Left forelimb (tissue), 1 donor: ENCODE results near the gene ANTXR2.

Source experiments
- DNase-seq: peaks from one replicate; pipeline ENCODE4 v3.0.0-alpha.2; 2018; ENCODE audit warnings: low spot score

The ANTXR2 gene

DNA sequence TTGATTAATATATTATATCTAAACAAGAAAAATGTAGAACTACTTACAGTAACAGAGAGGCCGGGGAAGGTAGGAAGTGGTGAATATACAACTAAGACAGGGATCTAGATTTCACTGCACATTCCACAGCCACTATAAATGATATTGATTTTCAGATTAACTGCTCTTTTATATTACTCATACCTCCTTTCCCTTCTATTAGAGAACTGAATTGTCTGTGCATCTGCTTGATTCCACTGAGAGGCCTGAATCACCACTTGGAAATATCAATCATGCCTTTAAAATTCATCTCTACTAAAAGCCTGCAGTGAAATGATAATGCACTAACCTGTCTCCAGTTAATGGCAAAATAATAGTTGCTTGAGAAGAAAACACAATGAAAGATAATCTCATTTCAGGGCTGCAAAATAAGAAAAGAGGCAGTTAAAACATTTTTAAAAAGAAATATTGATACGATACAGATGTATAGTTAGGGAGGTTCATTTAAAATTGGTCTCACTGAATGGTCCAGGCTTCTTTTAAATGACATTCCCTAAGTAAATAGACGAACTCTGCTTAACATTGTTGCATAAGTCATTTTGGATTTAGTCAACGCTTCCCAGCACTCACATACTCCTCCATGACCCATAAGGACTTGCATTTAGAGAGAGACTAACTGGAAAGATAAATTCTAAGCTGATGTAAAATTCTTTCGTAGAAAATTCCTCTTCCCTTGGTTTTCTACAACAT lies 3.8 kb downstream of the ANTXR2 start:
- DNase-seq, result no peak

DNA sequence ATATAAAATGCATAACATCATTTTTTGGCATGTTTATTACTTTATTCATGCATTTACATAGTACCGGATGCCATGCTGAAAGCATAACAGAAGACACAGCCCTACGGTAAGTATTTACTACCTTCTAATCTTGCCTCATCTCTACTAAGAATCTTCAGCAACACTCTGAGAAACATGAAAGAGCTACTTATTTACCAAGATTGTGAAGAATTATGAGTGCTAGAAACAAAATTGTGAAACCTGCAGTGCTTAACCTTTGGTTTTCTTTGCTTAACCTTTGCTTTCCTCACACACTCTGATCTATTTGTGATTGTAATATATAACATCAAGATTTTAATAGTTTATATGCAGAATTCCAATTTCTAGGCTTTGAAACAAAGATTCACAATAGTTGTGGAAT lies 7.4 kb downstream of the ANTXR2 start:
- DNase-seq, result no peak

- no peak for DNase-seq
Observed at GRCh38 chr4:80062527-80062926, 10.5 kb downstream of the ANTXR2 start.

DNA sequence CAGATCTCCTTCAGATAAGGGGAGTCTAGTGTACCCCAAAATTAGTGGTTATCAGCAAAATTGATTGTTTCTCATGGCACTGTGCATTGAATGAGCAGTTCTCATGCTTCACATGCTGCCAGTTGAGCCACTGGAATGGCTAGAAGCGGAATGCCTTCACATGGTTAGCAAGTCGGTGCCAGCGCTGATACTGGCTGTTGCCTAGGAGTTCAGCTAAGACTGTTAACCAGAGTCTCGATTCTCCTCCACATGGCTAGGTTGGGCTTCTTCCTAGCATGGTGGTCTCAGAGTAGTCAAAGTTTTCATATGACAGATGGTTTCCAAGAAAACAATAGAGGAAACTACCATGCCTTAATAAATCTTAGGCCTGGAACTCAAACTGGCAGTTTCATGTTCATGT lies 12.2 kb downstream of the ANTXR2 start:
- no peak for DNase-seq

DNA sequence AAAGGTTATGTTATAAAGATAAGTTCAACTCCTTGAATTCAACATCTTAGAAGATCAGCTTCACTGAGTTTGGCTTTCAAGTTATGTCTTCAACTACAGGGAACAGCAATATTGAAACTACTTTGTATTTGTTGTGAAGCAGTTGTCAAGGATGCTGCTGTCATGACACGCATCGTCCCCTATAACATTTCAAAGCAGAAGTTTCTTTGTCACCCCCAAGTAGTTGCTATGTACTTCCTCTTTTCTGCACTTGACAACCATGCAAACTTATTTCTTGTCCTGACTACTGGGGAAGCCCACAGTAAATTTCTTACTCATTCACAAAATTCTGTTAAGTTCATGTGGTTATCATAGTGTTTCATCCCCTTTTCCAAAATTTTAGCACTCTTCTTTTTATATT lies 14.3 kb downstream of the ANTXR2 start:
- no peak for DNase-seq

DNA sequence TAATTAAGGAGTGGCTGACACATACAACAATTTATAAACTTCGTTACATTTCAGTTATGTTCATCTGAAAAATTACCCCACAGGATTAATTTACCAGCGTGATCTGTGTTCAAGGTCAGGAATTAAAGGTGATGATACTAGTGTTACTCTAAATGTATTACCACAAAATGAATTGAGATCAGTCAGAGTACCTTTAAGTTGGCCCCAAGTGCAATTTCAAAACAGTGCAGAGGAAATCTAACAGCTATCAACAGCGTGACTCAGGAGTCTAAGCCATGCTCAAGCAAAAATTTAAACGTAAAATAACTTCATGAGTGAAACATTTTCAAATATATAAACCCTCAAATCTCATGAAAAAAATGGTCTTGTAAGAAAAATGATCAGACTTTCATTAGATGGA lies 18.7 kb downstream of the ANTXR2 start:
- no peak for DNase-seq

DNA sequence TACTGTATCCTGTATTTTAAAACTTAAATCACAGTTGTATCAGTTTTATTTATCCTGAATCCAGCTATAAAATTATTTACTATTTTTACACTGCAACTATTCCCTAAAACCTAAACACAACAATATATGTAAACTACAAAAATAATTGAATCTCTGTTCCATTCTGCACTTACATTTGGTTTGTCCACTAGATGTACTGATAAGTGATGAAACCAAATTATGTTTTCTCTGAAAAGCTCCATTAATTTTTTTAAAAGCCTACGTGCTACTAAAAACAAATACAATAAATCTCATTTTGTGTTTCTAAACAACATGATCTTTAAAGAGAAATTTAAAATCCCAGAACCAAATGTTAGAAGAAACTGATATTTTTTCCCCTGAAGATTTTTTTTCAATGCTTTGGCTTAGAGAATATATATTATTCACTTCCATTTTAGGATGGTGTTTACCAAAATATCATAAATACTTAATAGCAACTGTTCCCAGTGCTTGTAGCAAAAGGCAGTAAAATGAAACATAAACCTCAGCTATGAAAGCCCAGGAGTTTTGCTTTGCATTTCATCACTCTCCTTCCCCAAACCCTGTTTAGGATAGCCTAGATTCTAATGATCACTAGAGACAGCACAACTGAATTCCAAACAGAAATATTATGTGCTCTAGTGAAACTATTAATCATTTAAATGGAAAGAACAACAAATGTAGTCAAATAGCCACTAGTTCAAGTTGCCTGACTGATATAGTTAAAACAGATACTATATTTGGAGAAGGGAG lies 19.7 kb downstream of the ANTXR2 start:
- no peak for DNase-seq

- no peak for DNase-seq
Observed at GRCh38 chr4:80049813-80050534, 23.1 kb downstream of the ANTXR2 start.

GRCh38 chr4:80049402-80049801 lies 23.6 kb downstream of the ANTXR2 start:
- no peak for DNase-seq

GRCh38 chr4:80045786-80046185 lies 27.2 kb downstream of the ANTXR2 start:
- DNase-seq, result no peak

GRCh38 chr4:80043541-80043940 lies 29.5 kb downstream of the ANTXR2 start:
- no peak for DNase-seq

DNA sequence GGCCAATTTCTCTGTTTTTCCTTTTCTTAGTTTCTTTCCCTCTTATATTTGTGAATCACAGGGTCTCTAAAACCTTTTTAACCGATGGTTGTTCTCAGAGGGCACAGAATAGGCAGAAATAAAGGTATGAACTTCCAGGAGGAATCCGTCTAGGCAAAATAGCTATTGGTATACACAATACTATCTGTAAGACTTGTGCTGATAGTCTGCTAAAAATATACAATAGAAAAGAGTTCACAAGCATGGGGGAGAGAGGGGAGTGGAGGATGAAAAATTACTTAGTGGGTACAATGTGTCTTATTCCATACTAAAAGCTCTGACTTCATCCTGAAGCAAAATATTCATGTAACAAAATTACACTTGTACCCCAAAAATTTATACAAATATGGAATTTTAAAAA lies 30.2 kb downstream of the ANTXR2 start:
- DNase-seq, result no peak

DNA sequence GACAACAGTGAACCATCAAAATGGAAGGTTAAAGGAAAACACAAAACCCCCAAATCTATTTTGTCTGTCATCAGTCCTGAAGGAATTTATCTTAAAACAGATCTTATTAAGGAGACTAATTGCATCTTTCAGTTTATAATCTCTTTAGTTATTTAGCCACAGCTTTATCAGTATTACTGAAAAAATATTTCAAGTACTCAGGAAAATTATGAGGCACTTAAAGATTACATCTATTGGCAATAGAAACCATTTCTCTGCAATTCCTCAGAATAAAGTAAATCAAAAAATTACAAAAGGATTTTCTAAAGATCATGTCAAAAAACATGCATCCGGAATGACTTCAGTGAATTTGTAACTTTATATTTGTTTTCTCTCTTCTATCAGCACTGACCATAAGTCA lies 35.2 kb downstream of the ANTXR2 start:
- no peak for DNase-seq

DNA sequence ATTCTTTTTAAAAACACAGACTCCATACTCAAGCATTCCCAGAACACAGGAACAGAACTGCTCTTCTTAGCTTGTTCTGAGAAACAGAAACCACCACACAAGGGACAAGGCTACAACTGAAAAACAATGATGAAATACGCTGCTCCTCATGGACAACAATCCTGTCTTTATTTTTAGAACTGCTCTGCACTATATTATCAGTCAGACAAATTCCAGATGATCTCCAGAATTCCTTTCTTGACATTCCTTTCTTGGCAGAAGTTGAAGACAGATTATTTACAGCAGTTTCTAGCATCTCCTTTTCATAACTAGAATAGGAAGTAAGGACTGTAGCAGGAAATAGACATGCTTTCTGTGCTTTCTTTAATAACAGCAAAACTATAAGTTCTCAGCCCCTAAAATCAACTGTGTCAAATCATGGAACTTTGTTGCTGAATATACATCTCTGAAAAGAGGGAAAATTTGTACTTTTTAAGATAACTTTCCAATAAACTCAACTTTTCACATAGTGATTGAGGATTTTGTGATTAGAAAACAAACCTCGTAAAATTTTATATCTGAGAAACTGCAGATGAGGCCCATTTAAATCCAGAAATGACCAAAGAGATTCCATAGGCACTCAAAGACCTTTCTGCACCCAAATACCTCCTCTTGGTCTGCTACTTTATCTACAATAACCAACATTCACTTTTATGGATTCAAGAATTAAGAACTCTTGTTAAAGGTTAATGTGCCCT lies 35.9 kb downstream of the ANTXR2 start:
- no peak for DNase-seq

DNA sequence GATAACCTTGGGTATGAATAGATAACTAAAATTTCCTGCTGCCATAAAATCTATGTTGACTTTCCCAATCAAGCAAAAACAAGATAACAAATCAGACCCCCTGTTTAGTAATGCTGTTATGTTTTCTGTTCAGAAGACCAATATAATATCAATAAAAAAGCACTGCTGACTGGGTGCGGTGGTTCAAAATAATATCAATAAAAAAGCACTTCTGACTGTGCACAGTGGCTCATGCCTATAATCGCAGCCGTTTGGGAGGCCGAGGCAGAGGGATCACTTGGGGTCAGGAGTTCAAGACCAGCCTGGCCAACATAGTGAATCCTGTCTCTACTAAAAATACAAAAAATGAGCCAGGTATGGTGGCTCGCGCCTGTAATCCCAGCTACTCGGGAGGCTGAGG lies 36.7 kb downstream of the ANTXR2 start:
- no peak for DNase-seq

- DNase-seq, result no peak
Observed at GRCh38 chr4:80035336-80035735, 37.7 kb downstream of the ANTXR2 start.

DNA sequence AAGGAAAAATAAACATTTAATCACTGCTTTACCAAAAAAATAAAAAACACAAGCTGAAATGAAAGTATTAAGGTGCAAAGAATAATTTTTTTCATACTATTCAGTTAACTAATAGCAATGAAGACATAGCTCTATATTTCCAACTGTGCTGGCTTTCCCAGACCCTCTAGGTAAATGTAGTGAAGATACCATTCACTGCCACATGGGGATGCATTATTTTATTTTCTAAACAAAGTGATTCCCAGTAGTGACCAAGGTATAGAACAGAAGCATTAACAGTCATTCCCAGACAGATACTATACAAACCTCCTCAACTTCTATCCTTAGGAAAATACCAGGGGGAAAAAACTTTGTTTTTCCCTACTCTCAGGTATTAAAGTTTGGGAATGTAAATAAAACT lies 39.4 kb downstream of the ANTXR2 start:
- no peak for DNase-seq

GRCh38 chr4:80029364-80029763 lies 43.7 kb downstream of the ANTXR2 start:
- DNase-seq, result no peak

- DNase-seq, result no peak
Observed at GRCh38 chr4:80027611-80028010, 45.4 kb downstream of the ANTXR2 start.

DNA sequence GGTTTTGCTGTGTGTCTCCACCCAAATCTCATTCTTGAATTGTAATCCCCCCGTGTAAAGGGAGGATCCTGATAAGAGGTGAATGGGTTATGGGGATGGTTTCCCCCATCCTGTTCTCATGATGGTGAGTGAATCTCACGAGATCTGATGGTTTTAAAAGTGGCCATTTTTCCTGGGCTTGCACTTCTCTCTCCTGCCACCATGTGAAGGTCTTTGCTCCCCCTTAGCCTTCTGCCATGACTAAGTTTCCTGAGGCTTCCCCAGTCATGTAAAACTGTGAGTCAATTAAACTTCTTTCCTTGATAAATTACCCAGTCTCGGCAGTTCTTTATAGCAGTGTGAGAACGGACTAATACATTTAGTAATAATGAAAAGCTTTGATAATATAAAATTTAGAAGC lies 46.9 kb downstream of the ANTXR2 start:
- no peak for DNase-seq

- no peak for DNase-seq
Observed at GRCh38 chr4:80024335-80024734, 48.7 kb downstream of the ANTXR2 start.

DNA sequence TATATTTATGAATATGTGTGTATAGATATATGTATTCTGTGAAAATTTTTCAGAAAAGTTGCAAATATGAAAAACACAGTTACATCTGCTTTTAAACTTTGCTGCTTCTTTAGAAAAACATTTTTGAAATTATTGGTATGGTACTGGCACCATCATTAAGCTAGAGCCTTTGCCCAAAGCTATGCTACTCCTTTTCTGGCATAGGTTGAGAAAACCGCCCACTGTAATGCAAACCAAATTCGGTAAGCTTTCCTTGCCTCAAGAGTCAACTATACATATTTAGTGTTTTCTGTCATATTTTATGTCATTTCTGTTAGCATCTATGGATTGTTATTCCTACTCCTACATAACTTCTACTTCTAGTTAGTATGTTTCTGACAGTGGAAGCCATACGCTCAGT lies 50.7 kb downstream of the ANTXR2 start:
- no peak for DNase-seq
